NT2/D1 (cell line): ENCODE results near the gene SEC61A1.

Experiments
- SUZ12 ChIP-seq: IDR thresholded peaks from 2 replicates; pipeline ENCODE4 v1.6.1; 2011; ENCODE audit not compliant: insufficient read length, insufficient read depth; ENCODE audit errors: extremely low read depth
- ZNF274 ChIP-seq: IDR thresholded peaks from 2 replicates; pipeline ENCODE4 v1.6.1; 2011; ENCODE audit warnings: mild to moderate bottlenecking, low read depth, low read length

GRCh38 chr3:128113817-128114794, 61.9 kb downstream of the SEC61A1 start:
- TF ChIP-seq ZNF274 (no peak), SUZ12 (no peak)
